Uterus (tissue), 4 donors: ENCODE data around the gene ARHGEF26. TPM values are rescaled to one million over a fixed set of nuclear protein-coding genes. Genes with fewer than 3 reads are reported as not detected.

Source experiments
- DNase-seq, 2 donors: peaks; one replicate each; pipeline ENCODE4 v3.0.0-alpha.2; 2019 to 2020
- H3K27ac ChIP-seq, 2 donors: fragments of 200-600 bp; sonication (generic); 1 replicate in 1 of 2; 2 replicates in 1 of 2; pipeline ENCODE4 v1.5.1; 2016 to 2018
- H3K27me3 ChIP-seq, 2 donors: fragments of 200-600 bp; sonication (generic); one replicate each; pipeline ENCODE4 v1.5.1; 2018 to 2019; ENCODE audit warnings: control low read depth in 1 of 2
- H3K36me3 ChIP-seq, 2 donors: fragments of 200-600 bp; sonication (generic); one replicate each; pipeline ENCODE4 v1.5.1; 2019; ENCODE audit warnings: control low read depth in 1 of 2
- H3K4me1 ChIP-seq, 2 donors: fragments of 200-600 bp; sonication (generic); one replicate each; pipeline ENCODE4 v1.5.1; 2018 to 2019; ENCODE audit warnings: control low read depth in 1 of 2
- H3K4me3 ChIP-seq, 2 donors: fragments of 200-600 bp; sonication (generic); 1 replicate in 1 of 2; 2 replicates in 1 of 2; pipeline ENCODE4 v1.5.1; 2018 to 2019; ENCODE audit warnings: mild to moderate bottlenecking in 1 of 2
- H3K9me3 ChIP-seq, 2 donors: fragments of 200-600 bp; sonication (generic); one replicate each; pipeline ENCODE4 v1.5.1; 2019; ENCODE audit warnings: control low read depth in 1 of 2
- CTCF ChIP-seq, 4 experiments: fragments of 200-600 bp in 2 of 4; fragments of 450-650 bp in 2 of 4; sonication (generic) in 2 of 4; IDR thresholded peaks; one replicate each; pipeline ENCODE4 v1.5.1; 2016 to 2019; ENCODE audit warnings: antibody characterized with exemption in 4 of 4, mild to moderate bottlenecking in 2 of 4, moderate library complexity in 1 of 4
- POLR2A ChIP-seq, 2 donors: fragments of 450-650 bp; IDR thresholded peaks; one replicate each; pipeline ENCODE4 v1.6.1; 2016; ENCODE audit warnings: antibody characterized with exemption in 2 of 2, mild to moderate bottlenecking in 1 of 2, moderate library complexity in 1 of 2
- intact Hi-C: fragments of 100-400 bp; cut with DNase I; formaldehyde crosslinking; loops from one replicate; pipeline ENCODE4 v1.15.1; 2023; ENCODE audit warnings: low total_unique reads
- total RNA-seq, 4 donors: library from RNA; depleted of rRNA in 3 of 4; stranded (reverse); fragments of >200 nt in 3 of 4; gene quantifications; one replicate each; pipeline versions ENCODE4 v1.1.0 to v1.2.4, GENCODE V29; 2014 to 2023
- donor health status: DM: yes; HTN: yes; CAD: no.

Gene ARHGEF26
- total RNA-seq, 4 donors from 2014 or later = 13.5 to 43.5 (median 16.6) TPM

DNA sequence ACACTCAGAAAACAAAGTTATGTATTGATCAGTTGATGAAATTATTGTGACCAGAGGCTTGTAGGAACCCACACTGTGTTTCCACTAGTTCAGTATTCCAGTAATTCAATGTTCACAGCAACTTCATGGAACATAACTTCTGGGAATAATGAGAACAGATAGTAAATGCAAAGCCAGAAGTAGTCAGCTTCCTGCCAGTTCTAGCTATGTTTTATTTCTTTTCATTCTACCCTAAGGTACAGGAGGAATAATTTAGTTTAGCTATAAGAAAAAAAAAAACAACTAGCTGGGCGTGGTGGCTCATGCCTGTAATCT is 48.6 kb downstream of the ARHGEF26 start:
- Histone ChIP-seq H3K9me3 (no peaks in the 10 kb centered on the region), H3K27me3 (no peaks in the 10 kb centered on the region), H3K27ac (no peak overlapping the region), H3K4me3 (no peak overlapping the region), H3K4me1 (no peaks in the 10 kb centered on the region), H3K36me3 (no peaks in the 10 kb centered on the region)
- intact Hi-C loops = no loop called here
- no peak for DNase-seq
- TF ChIP-seq CTCF (IDR thresholded peaks at IDR 0.05) (no peak), POLR2A (IDR thresholded peaks at IDR 0.05) (no peak)

DNA sequence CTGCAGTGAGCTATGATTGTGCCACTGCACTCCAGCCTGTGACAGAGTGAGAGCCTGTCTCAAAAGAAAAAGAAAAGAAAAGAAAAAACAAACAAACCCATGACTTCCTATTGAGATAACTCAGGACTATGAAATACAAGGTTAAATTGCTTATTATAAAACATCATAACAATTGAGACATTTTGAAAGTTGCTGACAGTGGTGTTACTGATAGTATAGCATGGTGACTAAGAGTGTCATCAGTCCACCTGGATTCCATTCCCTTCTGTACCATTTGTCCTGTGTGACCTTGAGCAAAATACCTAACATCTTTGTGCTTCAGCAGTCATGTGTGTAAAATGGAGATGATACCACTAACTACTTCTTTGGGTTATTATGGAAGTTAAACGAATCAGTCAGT is 49.1 kb downstream of the ARHGEF26 start:
- H3K9me3 ChIP-seq = no peaks in the 10 kb centered on the region
- H3K27ac ChIP-seq = no peak overlapping the region
- no peak overlapping the region for H3K4me3 ChIP-seq
- TF ChIP-seq POLR2A (IDR thresholded peaks at IDR 0.05) (no peak), CTCF (IDR thresholded peaks at IDR 0.05) (no peak)
- intact Hi-C loops = no loop called here
- H3K4me1 ChIP-seq = no peaks in the 10 kb centered on the region
- no peaks in the 10 kb centered on the region for H3K36me3 ChIP-seq
- DNase-seq = no peak
- H3K27me3 ChIP-seq = no peaks in the 10 kb centered on the region

GRCh38 chr3:154175041-154175440 is 53.9 kb downstream of the ARHGEF26 start:
- no peaks in the 10 kb centered on the region for H3K36me3 ChIP-seq
- no peaks in the 10 kb centered on the region for H3K27me3 ChIP-seq
- no peaks in the 10 kb centered on the region for H3K9me3 ChIP-seq
- H3K4me1 ChIP-seq = no peaks in the 10 kb centered on the region
- H3K27ac ChIP-seq = no peak overlapping the region
- intact Hi-C loops = no loop called here
- no peak overlapping the region for H3K4me3 ChIP-seq
- no peak for TF ChIP-seq POLR2A (IDR thresholded peaks at IDR 0.05)
- no peak for DNase-seq

DNA sequence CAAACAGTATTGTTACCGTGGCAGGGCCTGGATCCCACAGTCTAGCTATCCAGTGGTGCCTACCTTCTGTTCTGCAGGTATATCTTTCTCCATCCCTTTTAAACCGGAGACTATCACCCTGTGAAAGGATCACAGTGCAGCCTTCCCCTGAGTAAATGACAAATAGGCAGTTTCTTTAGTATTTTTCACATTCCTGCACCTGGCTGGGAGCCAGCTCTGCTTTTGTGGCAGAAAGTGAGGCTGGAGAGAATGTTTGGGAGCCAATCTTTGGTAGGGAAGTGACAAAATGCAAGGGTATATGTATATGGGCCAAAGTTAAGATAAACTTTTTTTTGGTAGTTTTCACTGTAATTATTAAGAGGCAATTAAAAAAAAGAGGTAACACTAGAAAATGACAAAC is 54.8 kb downstream of the ARHGEF26 start:
- TF ChIP-seq POLR2A (IDR thresholded peaks at IDR 0.05) = no peak
- no peak for TF ChIP-seq CTCF (IDR thresholded peaks at IDR 0.05)
- Histone ChIP-seq H3K4me3 (no peak overlapping the region), H3K4me1 (peaks cover 0 to 4% of the 10 kb centered on the region in 2 donors), H3K27ac (no peak overlapping the region), H3K9me3 (no peaks in the 10 kb centered on the region), H3K36me3 (no peaks in the 10 kb centered on the region), H3K27me3 (no peaks in the 10 kb centered on the region)
- no peak for DNase-seq
- intact Hi-C loops = no loop called here

DNA sequence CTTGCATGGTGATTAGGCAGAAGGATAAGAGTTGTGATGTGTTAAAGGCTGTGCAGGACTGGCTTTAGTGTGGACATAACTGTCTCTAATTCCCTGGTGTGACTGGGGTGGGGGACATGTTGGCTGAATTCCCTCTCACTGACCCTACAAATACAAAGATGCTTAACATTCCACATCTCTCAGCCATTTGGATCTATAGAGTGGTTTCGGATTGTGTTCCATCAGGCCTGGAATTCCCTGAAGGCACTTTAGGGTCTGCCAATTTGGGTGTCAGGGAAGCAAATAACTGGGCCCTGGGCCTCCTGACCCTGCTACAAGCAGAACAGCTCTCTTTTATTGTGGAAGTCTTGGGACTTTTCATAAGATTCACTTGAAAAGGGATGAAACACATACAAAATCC is 56.2 kb downstream of the ARHGEF26 start:
- Histone ChIP-seq H3K4me3 (no peak overlapping the region), H3K9me3 (no peaks in the 10 kb centered on the region), H3K36me3 (no peaks in the 10 kb centered on the region), H3K27me3 (no peaks in the 10 kb centered on the region), H3K27ac (no peak overlapping the region), H3K4me1 (peaks cover 0 to 5% of the 10 kb centered on the region in 2 donors)
- no peak for DNase-seq
- TF ChIP-seq POLR2A (IDR thresholded peaks at IDR 0.05) (no peak), CTCF (IDR thresholded peaks at IDR 0.05) (no peak)
- intact Hi-C loops = no loop called here

DNA sequence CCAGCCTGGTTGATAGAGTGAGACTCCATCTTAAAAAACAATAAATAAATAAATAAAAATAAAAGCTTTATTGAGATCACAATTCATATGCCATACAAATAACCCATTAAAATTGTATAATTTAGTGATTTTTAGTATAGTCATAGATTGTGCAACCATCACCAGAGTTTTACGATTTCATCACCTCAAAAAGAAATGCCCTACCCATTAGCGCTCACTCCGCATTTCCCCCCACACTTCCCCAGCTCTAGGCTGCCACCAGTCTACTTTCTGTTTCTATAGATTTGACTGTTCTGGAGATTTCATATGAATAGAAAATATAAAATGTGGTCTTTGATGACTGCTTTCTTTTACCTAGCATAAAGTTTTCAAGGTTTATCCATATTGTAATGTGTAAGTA is 57.0 kb downstream of the ARHGEF26 start:
- no peak for TF ChIP-seq POLR2A (IDR thresholded peaks at IDR 0.05)
- Histone ChIP-seq H3K36me3 (no peaks in the 10 kb centered on the region), H3K27me3 (no peaks in the 10 kb centered on the region), H3K4me3 (no peak overlapping the region), H3K9me3 (no peaks in the 10 kb centered on the region), H3K4me1 (peaks cover 0 to 5% of the 10 kb centered on the region in 2 donors), H3K27ac (no peak overlapping the region)
- no peak for DNase-seq
- intact Hi-C loops = no loop called here
